Activated CD8-positive, alpha-beta T cell treated with anti-CD3 and anti-CD28 coated beads, Interleukin-2, amount 10 ng/mL, durations not matched to agents 7 days and 5 days (primary cell): ENCODE results near the gene GPC6. TPM values are rescaled to one million over a fixed set of nuclear protein-coding genes. Genes with fewer than 3 reads are reported as not detected.

Experiments
- ATAC-seq: fragments of 150-1000 bp; cut with Tn5 transposase; one replicate; pipeline ENCODE4 v1.10.0; 2021; ENCODE audit warnings: moderate library complexity
- CTCF ChIA-PET: fragments of 350-600 bp; sonication (Branson Sonifier 250); formaldehyde crosslinking; loops from one replicate; lab custom pipeline; 2021; ENCODE audit warnings: antibody characterized with exemption; lab: Charles Lee
- POLR2A ChIA-PET: fragments of 350-600 bp; sonication (Branson Sonifier 250); formaldehyde crosslinking; loops from one replicate; lab custom pipeline; 2021; ENCODE audit warnings: antibody characterized with exemption; lab: Charles Lee
- DNase-seq: peaks from one replicate; pipeline ENCODE4 v3.0.0-alpha.2; 2020
- H3K27ac Mint-ChIP-seq: one replicate; pipeline ENCODE4 v1.8.0; 2021; ENCODE audit warnings: mild to moderate bottlenecking, mixed read lengths
- H3K27me3 Mint-ChIP-seq: one replicate; pipeline ENCODE4 v1.8.0; 2021; ENCODE audit warnings: low read depth, mixed read lengths
- H3K36me3 Mint-ChIP-seq: one replicate; pipeline ENCODE4 v1.8.0; 2021; ENCODE audit warnings: low read depth, mixed read lengths
- H3K4me1 Mint-ChIP-seq: one replicate; pipeline ENCODE4 v1.8.0; 2021; ENCODE audit warnings: low read depth, mixed read lengths
- H3K4me3 Mint-ChIP-seq: one replicate; pipeline ENCODE4 v1.8.0; 2021; ENCODE audit warnings: mild to moderate bottlenecking, mixed read lengths
- H3K9me3 Mint-ChIP-seq: one replicate; pipeline ENCODE4 v1.8.0; 2022; ENCODE audit warnings: mixed read lengths; ENCODE audit not compliant: insufficient read depth
- total RNA-seq, 2 experiments: library from RNA; stranded (reverse); gene quantifications; one replicate each; pipeline ENCODE4 v1.2.3, GENCODE V29; 2021

The GPC6 gene
- total RNA-seq, 2 experiments from 2014 or later, result not detected

DNA sequence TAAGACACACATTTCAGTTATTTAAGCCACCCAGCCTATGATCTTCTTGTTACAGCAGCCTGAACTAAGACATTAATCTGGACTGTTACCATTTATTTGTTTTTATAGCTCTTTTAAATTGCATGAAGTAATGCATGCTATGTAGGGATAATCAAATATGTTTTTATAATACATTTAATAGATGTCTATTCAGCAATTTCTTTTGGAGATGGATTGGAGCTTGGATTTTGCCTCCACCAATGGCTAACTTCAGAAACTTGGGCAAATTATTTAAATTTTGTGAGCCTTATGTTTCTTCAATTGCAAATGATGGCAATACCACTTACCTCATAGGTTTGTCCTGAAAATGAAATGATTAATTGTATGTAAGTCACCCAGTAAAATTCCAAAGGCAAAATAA, 288.7 kb downstream of the GPC6 start:
- ATAC-seq (no peak), DNase-seq (no peak)
- CTCF ChIA-PET, result interaction anchor here (0.7 kb wide), 1 partner anchor 427 kb away, joined by 3 read pairs; no protein-coding TSS in a partner anchor

DNA sequence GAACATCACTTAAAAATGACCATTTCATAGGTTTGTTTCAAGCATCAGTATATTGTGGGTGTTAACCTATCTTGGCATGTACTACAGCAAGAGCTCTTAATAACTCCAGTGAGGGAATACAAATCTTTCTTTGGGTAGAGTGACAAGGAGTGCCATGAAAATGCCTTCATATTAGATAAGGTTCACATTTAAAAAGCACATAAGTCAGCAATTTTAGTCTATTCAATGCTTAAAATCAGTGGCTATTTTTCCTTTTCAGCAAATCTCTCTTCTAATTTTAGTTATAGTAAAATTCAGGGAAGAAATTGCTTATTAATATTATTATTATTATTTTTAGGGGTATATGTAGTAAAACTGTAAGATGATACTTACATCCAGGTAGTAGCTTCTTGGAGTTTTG, 291.1 kb downstream of the GPC6 start:
- Mint-ChIP-seq H3K4me1 (no peaks in the 10 kb centered on the region), H3K27me3 (no peaks in the 10 kb centered on the region), H3K36me3 (no peaks in the 10 kb centered on the region), H3K4me3 (no peak overlapping the region), H3K9me3 (no peaks in the 10 kb centered on the region), H3K27ac (no peak overlapping the region)
- ATAC-seq (no peak), DNase-seq (no peak)
- POLR2A ChIA-PET, result no interaction called here
- CTCF ChIA-PET, result no interaction called here

More for the DNA sequence above, 288.7 kb downstream of the GPC6 start:
- Mint-ChIP-seq H3K27me3 (no peaks in the 10 kb centered on the region), H3K9me3 (no peaks in the 10 kb centered on the region), H3K4me1 (no peaks in the 10 kb centered on the region), H3K36me3 (no peaks in the 10 kb centered on the region), H3K27ac (no peak overlapping the region), H3K4me3 (no peak overlapping the region)
- POLR2A ChIA-PET, result no interaction called here

DNA sequence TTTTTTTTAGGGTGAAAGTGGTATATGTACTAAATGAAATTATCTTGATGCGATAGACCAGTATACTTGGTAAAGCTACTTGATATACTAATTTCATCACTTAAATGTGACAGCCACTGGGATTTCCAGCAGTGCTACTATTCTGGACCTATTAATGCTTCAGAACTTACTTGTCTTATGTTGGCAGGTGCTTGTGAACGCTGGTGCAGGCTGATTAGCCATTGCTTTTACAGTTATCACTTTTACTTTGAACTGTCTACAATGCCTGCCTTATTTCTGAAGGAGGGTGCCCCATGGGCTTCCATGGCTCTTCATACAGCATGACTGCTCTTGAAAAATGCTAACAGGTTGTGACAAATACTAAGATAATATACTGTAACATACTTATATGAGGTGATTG, 294.7 kb downstream of the GPC6 start:
- ATAC-seq (no peak), DNase-seq (no peak)
- POLR2A ChIA-PET, result no interaction called here
- Mint-ChIP-seq H3K4me1 (no peaks in the 10 kb centered on the region), H3K36me3 (no peaks in the 10 kb centered on the region), H3K27me3 (no peaks in the 10 kb centered on the region), H3K4me3 (no peak overlapping the region), H3K27ac (no peak overlapping the region), H3K9me3 (no peaks in the 10 kb centered on the region)
- CTCF ChIA-PET, result no interaction called here

DNA sequence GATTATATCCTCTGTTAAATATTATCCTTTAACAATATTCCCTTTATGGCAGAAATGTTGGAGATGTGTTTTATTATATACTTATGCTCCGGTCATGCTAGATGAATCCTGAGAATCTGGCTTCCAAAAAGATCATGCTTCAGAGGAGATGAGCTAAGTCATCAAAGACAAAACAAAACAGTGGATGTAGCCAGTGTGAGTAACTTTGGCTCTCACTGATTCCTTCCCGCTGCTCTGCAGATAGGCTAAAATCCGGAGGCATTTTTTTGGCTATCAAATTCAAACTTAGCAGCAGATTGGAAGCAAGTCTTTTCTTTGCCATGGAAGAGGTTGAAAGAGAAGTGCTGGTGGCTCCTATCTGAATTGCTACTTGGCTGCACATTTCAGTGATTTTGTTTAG, 295.9 kb downstream of the GPC6 start:
- POLR2A ChIA-PET, result no interaction called here
- H3K27ac Mint-ChIP-seq, result no peak overlapping the region
- no peaks in the 10 kb centered on the region for H3K27me3 Mint-ChIP-seq
- no peaks in the 10 kb centered on the region for H3K36me3 Mint-ChIP-seq
- DNase-seq, result no peak
- ATAC-seq, result no peak
- H3K9me3 Mint-ChIP-seq, result no peaks in the 10 kb centered on the region
- H3K4me1 Mint-ChIP-seq, result no peaks in the 10 kb centered on the region
- H3K4me3 Mint-ChIP-seq, result no peak overlapping the region
- CTCF ChIA-PET, result no interaction called here

DNA sequence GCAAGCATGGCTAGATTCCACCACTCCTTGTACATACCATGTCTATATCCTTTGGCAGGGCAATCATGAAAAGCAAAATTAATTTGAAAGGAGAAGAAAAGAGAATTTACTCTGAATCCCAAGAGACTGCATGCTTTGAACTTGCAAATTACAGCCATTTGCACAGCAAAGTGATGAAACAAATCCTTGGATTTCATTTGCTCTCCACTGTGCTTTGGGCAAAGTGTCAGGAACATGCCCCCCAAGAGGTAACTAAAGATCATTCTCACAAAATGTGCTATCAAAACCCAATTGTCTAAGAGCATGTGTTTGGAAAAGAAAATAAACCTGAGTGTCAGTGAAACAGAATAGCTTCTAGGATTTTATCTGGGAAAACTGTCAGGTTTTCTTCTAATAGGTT, 298.5 kb downstream of the GPC6 start:
- CTCF ChIA-PET, result no interaction called here
- H3K27ac Mint-ChIP-seq, result no peak overlapping the region
- H3K4me3 Mint-ChIP-seq, result no peak overlapping the region
- ATAC-seq, result no peak
- H3K9me3 Mint-ChIP-seq, result no peaks in the 10 kb centered on the region
- POLR2A ChIA-PET, result no interaction called here
- H3K36me3 Mint-ChIP-seq, result no peaks in the 10 kb centered on the region
- H3K27me3 Mint-ChIP-seq, result no peaks in the 10 kb centered on the region
- no peak for DNase-seq
- no peaks in the 10 kb centered on the region for H3K4me1 Mint-ChIP-seq

DNA sequence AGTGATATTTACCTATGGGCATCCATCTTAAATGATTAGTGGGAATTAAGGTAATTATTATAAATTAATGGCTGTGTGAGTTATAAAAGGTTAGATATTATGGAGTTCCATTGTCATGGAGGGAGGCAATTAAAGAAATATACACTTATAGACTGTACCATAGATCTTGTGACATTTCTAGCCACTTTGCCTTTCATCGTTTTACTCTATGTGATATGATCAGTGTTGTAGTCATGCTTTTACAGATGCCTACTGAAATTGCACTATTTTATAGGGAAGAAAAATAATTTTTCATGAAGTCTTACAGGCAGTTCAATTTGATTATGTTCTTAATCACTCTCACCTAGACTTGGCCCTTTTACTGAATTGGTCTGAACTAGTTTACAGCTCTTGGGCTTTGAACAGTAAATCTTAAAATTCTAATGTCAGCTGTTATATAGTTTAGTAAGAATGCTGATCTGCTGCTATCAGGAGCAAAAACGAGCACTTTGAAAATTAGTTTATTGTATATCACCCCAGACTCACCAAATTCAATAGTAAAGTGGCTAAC, 301.2 kb downstream of the GPC6 start:
- H3K4me1 Mint-ChIP-seq, result no peaks in the 10 kb centered on the region

DNA sequence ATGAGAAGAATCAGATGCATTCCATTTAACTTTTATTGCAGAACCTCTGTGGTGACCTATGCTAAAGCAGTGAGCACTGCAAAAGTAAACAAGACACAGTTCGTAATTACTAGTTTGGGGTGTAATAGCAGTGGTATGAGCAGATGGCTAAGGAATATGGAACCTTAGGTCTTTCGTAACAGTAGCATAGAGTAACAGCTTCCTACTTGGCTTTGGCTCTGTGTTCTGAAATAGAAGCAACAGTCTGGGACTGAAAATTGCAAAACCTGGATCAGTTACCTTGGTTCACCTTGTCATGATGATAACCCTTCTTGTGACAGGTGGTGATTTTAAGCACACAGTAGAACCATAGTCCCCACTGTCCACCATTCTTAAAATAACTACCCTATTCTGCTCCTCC, 303.4 kb downstream of the GPC6 start:
- H3K4me1 Mint-ChIP-seq, result no peaks in the 10 kb centered on the region
- no peak overlapping the region for H3K4me3 Mint-ChIP-seq
- ChIA-PET POLR2A (no interaction called here), CTCF (no interaction called here)
- no peak for DNase-seq
- H3K27me3 Mint-ChIP-seq, result no peaks in the 10 kb centered on the region
- H3K9me3 Mint-ChIP-seq, result no peaks in the 10 kb centered on the region
- no peaks in the 10 kb centered on the region for H3K36me3 Mint-ChIP-seq
- no peak for ATAC-seq
- no peak overlapping the region for H3K27ac Mint-ChIP-seq

More for the DNA sequence above, 301.2 kb downstream of the GPC6 start:
- Mint-ChIP-seq H3K9me3 (no peaks in the 10 kb centered on the region), H3K27me3 (no peaks in the 10 kb centered on the region), H3K36me3 (no peaks in the 10 kb centered on the region), H3K4me3 (no peak overlapping the region), H3K27ac (no peak overlapping the region)
- ChIA-PET CTCF (no interaction called here), POLR2A (no interaction called here)
- no peak for ATAC-seq
- no peak for DNase-seq

DNA sequence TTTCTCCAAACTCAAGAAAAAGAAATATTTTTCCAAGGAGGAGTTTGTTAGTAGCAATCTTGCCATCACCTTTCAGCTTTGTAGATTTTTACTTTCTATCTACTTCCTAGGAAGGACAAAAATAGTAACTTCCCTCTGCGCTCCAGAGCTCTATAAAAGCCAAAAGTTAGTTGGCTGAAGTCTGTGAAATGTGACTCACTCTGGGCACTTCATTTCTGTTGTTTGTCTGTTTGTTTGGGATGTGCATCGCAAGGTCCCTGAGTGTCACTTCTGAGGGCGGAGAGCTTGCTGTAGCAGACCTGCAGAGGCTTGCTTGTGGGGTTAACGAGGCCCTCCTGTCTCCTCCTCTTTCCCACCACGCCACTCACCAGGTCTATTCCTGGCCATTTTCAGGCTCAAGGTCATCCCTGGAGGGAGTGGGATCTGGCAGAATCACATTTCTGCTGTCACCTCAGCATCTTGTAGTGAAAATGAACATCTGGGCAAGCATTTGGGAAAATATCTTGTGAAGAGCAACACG, 307.6 kb downstream of the GPC6 start:
- Mint-ChIP-seq H3K4me1 (no peaks in the 10 kb centered on the region), H3K36me3 (no peaks in the 10 kb centered on the region), H3K4me3 (no peak overlapping the region), H3K9me3 (peaks cover 2% of the 10 kb centered on the region), H3K27me3 (no peaks in the 10 kb centered on the region), H3K27ac (no peak overlapping the region)
- no peak for ATAC-seq
- CTCF ChIA-PET, result no interaction called here
- DNase-seq, result no peak
- POLR2A ChIA-PET, result no interaction called here

DNA sequence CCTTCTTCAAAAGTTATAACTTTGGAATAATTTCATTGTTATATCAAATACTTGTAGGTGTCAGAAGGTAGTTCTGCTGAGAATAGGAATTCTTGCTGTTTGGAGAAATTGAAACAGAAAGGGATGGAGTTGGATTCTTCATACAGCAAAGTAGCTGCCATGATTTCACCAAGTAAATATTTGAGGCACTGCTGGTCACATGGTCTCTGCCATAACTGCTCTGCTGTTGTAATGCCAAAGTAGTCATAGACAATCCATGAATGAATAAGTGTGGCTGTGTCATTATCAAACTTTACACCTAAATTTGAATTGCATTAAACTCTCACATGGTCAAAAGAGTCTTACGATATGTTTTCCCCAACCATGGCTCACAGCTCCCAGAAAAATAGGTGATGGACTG, 308.6 kb downstream of the GPC6 start:
- DNase-seq (no peak), ATAC-seq (no peak)
- no peaks in the 10 kb centered on the region for H3K27me3 Mint-ChIP-seq
- no peaks in the 10 kb centered on the region for H3K4me1 Mint-ChIP-seq
- no peak overlapping the region for H3K4me3 Mint-ChIP-seq
- POLR2A ChIA-PET, result no interaction called here
- H3K9me3 Mint-ChIP-seq, result peaks cover 5% of the 10 kb centered on the region
- H3K36me3 Mint-ChIP-seq, result no peaks in the 10 kb centered on the region
- no peak overlapping the region for H3K27ac Mint-ChIP-seq
- CTCF ChIA-PET, result interaction anchor here (0.6 kb wide), 1 partner anchor 673 kb away, joined by 3 read pairs; no protein-coding TSS in a partner anchor

DNA sequence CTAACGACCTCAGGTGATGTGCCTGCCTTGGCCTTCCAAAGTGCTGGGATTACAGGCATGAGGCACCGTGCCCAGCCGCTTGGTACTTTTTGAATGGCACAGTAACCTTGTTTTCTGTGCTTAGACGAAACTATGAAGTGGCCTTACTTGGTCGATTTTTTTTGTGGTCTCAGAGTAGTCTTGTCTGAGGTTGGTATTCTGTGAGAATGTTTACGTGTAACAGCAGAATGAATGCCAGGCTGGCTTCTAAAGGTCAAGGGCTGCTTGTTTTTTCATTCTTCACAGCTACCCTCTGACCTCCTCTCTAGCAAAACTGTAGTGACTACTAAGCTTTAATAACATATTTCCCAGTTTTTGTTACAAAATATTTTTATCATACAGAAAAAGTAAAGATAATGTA, 313.3 kb downstream of the GPC6 start:
- no peak overlapping the region for H3K4me3 Mint-ChIP-seq
- DNase-seq (no peak), ATAC-seq (no peak)
- H3K27ac Mint-ChIP-seq, result no peak overlapping the region
- CTCF ChIA-PET, result no interaction called here
- peaks cover 5% of the 10 kb centered on the region for H3K9me3 Mint-ChIP-seq
- no peaks in the 10 kb centered on the region for H3K36me3 Mint-ChIP-seq
- POLR2A ChIA-PET, result no interaction called here
- H3K27me3 Mint-ChIP-seq, result no peaks in the 10 kb centered on the region
- no peaks in the 10 kb centered on the region for H3K4me1 Mint-ChIP-seq

DNA sequence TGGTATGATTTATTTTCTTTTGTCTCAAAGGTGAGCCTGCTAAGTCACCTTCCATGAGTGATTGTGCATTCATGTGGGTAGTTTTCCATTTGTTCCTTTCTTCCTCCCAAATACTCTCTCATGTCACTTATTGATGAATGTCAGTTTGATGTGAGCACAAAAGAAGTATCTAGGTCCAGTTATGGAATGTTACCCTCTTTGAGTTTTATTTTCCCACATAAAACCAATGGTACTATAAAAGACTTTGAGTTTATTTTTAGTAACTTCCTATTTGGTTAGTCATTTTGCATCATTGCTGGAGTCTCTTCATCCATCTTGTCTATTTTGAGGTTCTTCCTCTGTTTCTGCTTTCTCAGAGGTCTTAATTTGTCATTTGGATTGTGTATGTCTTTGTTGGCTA, 321.3 kb downstream of the GPC6 start:
- no peak overlapping the region for H3K4me3 Mint-ChIP-seq
- no peaks in the 10 kb centered on the region for H3K36me3 Mint-ChIP-seq
- no peaks in the 10 kb centered on the region for H3K4me1 Mint-ChIP-seq
- ChIA-PET CTCF (no interaction called here), POLR2A (no interaction called here)
- ATAC-seq (no peak), DNase-seq (no peak)
- no peaks in the 10 kb centered on the region for H3K9me3 Mint-ChIP-seq
- H3K27ac Mint-ChIP-seq, result no peak overlapping the region
- H3K27me3 Mint-ChIP-seq, result no peaks in the 10 kb centered on the region

DNA sequence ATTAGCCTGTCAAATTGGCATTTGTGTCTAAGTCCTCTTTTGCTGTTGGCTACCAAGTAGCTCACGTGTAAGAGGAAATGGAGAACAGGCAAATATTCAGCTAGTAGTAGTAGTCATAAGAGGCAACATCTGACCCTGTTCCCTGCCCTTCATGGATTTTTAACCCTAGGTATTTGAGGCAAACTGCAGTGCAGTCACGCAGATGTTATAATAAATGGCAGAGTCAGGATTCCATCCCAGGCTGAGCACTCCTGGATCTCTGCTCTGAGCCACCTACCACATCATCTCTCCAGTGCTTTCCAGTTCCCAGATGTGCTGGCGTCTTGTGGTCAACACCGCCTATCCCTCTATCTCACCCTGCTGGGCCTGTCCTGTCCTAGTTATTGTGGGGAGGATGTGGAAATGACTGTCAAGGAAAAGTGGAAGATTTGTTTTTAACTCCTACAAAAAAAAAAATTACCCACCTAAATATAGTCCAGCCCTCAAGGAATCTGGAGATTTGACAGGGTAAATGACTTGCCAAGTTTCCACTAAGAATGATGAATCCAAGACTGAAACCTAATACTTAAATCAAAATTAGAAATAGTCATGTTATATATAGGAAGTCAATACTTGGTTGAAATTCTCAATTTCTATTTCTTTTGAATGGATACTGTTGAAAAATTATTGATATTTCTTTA, 322.9 kb downstream of the GPC6 start:
- Mint-ChIP-seq H3K27me3 (no peaks in the 10 kb centered on the region), H3K27ac (no peak overlapping the region), H3K4me1 (no peaks in the 10 kb centered on the region), H3K36me3 (no peaks in the 10 kb centered on the region), H3K4me3 (no peak overlapping the region), H3K9me3 (no peaks in the 10 kb centered on the region)
- ChIA-PET POLR2A (no interaction called here), CTCF (no interaction called here)
- DNase-seq, result no peak
- ATAC-seq, result no peak
